Small intestine (tissue), 7 donors: Measurements from ENCODE around the gene ULK1. TPM values are rescaled to one million over a fixed set of nuclear protein-coding genes. Genes with fewer than 3 reads are reported as not detected.

Experiments used
- DNase-seq, 2 donors: peaks; one replicate each; pipeline versions ENCODE4 v3.0.0 to v3.0.0-alpha.2; 2013
- FAIRE-seq: peaks from 2 replicates; lab custom pipeline; 2012; peaks lifted over from hg19 to GRCh38; lab: Jason Lieb, UNC
- H3K27ac ChIP-seq, 3 donors: one replicate each; pipeline ENCODE4 v1.5.1; 2013; ENCODE audit warnings: low read length in 2 of 3, mild to moderate bottlenecking in 2 of 3, control low read depth in 1 of 3, inconsistent platforms in 1 of 3, low read depth in 1 of 3, moderate library complexity in 1 of 3
- H3K27me3 ChIP-seq, 3 donors: one replicate each; pipeline ENCODE4 v1.6.1; 2013; ENCODE audit warnings: low read length in 3 of 3, inconsistent platforms in 1 of 3; ENCODE audit not compliant: control insufficient read depth in 3 of 3, insufficient read depth in 3 of 3
- H3K36me3 ChIP-seq, 3 donors: one replicate each; pipeline ENCODE4 v1.6.1; 2013; ENCODE audit warnings: low read length in 3 of 3, inconsistent platforms in 1 of 3, low read depth in 1 of 3, mild to moderate bottlenecking in 1 of 3, moderate library complexity in 1 of 3; ENCODE audit not compliant: control insufficient read depth in 3 of 3, insufficient read depth in 2 of 3
- H3K4me1 ChIP-seq, 3 donors: one replicate each; pipeline ENCODE4 v1.6.1; 2013; ENCODE audit warnings: low read length in 2 of 3, inconsistent platforms in 1 of 3, low read depth in 1 of 3, mild to moderate bottlenecking in 1 of 3, moderate library complexity in 1 of 3; ENCODE audit not compliant: control insufficient read depth in 3 of 3, insufficient read depth in 2 of 3
- H3K4me3 ChIP-seq, 3 donors: one replicate each; pipeline ENCODE4 v1.5.1; 2013; ENCODE audit warnings: low read length in 3 of 3, control low read depth in 1 of 3, inconsistent platforms in 1 of 3, low read depth in 1 of 3, mild to moderate bottlenecking in 1 of 3, moderate library complexity in 1 of 3
- H3K9me3 ChIP-seq, 2 donors: one replicate each; pipeline ENCODE4 v1.6.1; 2013; ENCODE audit warnings: low read depth in 1 of 2, low read length in 1 of 2; ENCODE audit not compliant: control insufficient read depth in 2 of 2, insufficient read depth in 1 of 2
- WGBS, 3 donors: extraction: QIAGEN DNeasy Blood & Tissue Kit; methylation state at CpG; one replicate each; pipeline ENCODE4 v1.1.7; 2013; 5-methylcytosine and 5-hydroxymethylcytosine counted together
- polyA plus RNA-seq, 4 donors: library from polyadenylated mRNA; stranded (reverse) in 3 of 4; unstranded in 1 of 4; fragments of 200-250 nt in 3 of 4; fragments of 120-200 nt in 1 of 4; gene quantifications; one replicate each; pipeline versions ENCODE4 v1.2.1 to v1.2.3, GENCODE V29; 2013
- donor health status: healthy with polysubstance abuse.
- donor health status: control.
- donor health status: control.
- donor health status: Bipolar disorder and iron deficiency.
- donor health status: healthy.

ULK1 gene
- polyA plus RNA-seq, 4 donors, result 11.3 to 30.0 (median 12.5) TPM

DNA sequence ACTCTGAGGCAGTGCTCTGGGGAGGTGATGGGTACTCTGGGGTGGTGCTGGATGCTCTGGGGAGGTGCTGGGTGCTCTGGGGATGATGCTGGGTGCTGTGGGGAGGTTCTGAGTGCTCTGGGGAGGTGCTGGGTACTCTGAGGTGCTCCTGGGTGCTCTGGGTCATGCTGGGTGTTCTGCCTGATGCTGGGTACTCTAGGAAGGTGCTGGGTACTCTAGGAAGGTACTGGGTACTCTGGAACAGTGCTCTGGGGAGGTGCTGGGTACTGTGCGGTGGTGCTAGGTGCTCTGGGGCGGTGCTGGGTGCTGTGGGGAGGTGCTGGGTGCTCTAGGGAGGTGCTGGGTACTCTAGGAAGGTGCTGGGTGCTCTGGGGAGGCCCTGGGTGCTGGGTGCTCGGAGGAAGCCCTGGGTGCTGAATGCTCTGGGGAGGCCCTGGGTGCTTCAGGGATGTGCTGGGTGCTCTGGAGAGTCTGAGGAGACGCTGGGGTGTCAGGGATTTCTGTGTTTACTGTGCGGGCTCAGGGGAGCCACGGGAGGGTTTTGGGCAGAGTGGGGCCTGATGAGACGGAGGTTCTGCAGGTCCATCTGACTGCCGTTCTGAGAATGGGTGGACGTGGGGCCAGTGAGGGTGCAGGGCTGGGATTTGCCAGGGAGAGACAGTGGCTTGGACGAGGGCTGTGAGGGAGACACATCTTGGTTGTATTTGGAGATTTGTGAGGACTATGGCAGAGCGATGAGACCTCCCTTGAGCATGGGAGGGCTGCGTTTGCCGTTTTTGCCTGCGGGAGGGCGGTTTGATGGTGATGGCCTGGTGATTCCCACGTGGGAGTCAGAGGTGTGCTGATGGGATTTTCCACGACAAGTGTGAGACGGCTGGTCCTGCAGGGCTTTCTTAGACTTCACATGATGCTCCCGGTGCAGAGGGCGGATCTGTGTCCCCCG lies 36.2 kb upstream of the ULK1 start:
- Histone ChIP-seq H3K4me1 (peaks cover 0 to 28% (median 0%) of the 10 kb centered on the region in 3 donors), H3K27me3 (peaks cover 0 to 22% (median 4%) of the 10 kb centered on the region in 3 donors), H3K36me3 (no peaks in the 10 kb centered on the region), H3K27ac (no peak overlapping the region), H3K9me3 (no peaks in the 10 kb centered on the region), H3K4me3 (no peak overlapping the region)
- 75 to 80% (median 79%) methylated on average over 21 of the region's 21 CpGs for WGBS, 3 donors
- no peak for DNase-seq
- no peak for FAIRE-seq

DNA sequence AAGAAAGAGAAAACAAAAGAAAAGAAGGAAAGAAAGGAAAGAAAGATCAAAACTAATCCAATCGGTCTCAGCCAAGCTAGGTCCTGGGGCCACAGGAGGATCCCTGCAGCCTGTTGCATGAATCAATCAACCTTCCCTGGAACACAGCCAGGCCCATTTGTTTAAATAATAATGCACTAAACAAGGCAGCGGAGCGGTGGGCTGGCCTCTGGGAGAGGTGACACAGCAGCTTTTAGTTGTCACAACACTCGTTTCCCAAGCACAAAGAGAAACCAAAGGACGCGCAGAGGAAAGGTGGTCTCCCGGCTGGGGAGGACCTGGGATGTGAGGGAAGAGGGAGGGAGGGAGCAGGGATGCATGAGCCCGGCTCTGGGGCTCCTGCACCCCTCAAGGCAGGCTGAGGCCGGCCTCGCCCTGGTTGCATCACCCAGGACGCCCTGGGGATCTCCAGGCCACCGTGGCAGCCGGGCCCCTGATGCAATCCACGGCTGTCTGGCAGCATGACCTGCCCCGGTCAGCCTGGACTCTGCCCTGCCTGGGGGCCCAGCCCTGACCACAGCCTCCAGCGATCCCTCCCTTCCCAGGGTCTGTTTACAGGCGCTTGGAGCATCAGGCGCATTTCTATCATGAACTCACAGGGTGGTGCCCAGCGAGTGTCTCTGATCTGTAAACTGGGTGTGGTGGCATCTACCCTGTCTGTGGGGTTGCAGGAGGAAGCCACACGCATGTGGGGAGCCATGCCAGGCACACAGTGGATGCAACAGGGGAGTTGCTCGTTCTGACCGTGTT lies 33.8 kb upstream of the ULK1 start:
- DNase-seq (peak; percentile 9 to 91), FAIRE-seq (no peak)
- Histone ChIP-seq H3K27ac (peak overlapping the region in 1 of 3 donors; percentile 74), H3K4me3 (peak overlapping the region in 1 of 3 donors; percentile 29), H3K27me3 (peaks cover 0 to 15% (median 0%) of the 10 kb centered on the region in 3 donors), H3K9me3 (no peaks in the 10 kb centered on the region), H3K36me3 (no peaks in the 10 kb centered on the region), H3K4me1 (peaks cover 0 to 28% (median 0%) of the 10 kb centered on the region in 3 donors)
- WGBS, 3 donors, result 9 to 25% (median 14%) methylated on average over 17 to 22 of the region's 22 CpGs

DNA sequence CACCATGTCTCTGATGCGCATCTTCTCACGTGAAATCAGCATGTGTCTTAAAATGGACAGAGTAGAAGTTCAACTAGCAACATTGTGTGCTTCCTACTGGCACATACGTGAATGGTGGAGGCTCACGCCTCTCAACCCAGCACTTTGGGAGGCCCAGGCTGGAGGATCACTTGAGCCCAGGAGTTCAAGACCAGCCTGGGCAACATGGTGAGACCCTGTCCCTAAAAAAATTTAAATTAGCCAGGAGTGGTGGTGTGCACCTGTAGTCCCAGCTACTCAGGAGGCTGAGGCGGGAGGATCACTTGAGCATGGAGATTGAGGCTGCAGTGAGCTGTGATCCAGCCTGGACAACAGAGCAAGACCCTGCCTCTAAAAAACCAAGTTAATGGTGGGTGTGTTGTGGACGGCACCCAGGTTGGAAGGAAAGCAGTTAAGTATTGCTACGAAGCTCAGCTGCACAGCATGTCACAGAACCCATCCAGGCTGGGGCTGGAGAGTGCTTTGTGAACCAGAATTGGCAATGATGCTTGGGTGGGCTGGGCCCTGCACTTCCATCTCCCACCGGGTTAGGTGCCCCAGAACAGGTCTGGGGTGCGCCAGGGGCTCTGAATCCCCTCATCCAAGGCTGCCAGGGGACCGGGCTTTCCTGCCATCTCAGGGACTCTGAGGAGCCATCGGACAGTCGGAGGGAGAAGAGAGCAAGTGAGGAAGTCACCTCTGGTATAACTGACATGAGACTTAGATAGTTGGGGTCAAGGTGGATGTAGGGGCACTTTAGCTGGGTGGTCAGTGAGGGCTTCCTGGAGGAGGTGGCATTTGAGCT lies 33.0 kb upstream of the ULK1 start:
- no peaks in the 10 kb centered on the region for H3K36me3 ChIP-seq
- FAIRE-seq, result no peak
- peaks cover 0 to 28% (median 0%) of the 10 kb centered on the region in 3 donors for H3K4me1 ChIP-seq
- DNase-seq, result no peak
- H3K27me3 ChIP-seq, result peaks cover 0 to 7% (median 0%) of the 10 kb centered on the region in 3 donors
- peak overlapping the region in 1 of 3 donors; percentile 74 for H3K27ac ChIP-seq
- no peak overlapping the region for H3K4me3 ChIP-seq
- WGBS, 3 donors, result 80 to 90% (median 81%) methylated on average over 12 of the region's 12 CpGs
- H3K9me3 ChIP-seq, result no peaks in the 10 kb centered on the region

DNA sequence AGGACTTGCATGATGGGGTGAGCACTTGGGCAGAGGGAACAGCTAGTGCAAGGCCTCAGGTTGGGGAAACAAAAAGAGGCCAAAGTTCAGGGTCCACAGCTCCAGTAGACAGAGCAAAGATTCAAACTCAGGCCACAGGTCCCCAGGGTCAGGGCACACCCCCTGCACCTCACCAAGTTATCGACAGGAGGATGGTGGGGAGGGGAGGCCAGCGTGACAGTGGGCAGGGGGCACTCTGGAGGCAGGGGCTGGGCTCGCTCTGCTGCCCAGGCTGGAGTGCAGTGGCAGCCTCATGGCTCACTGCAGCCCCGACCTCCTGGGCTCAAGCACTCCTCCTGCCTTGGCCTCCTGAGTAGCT lies 32.4 kb upstream of the ULK1 start:
- no peak overlapping the region for H3K4me3 ChIP-seq
- H3K27me3 ChIP-seq, result peaks cover 0 to 5% (median 0%) of the 10 kb centered on the region in 3 donors
- H3K27ac ChIP-seq, result no peak overlapping the region
- H3K36me3 ChIP-seq, result no peaks in the 10 kb centered on the region
- H3K9me3 ChIP-seq, result no peaks in the 10 kb centered on the region
- WGBS, 3 donors, result 36 to 55% (median 42%) methylated on average over 4 of the region's 4 CpGs
- H3K4me1 ChIP-seq, result peaks cover 0 to 28% (median 0%) of the 10 kb centered on the region in 3 donors
- FAIRE-seq (no peak), DNase-seq (no peak)

DNA sequence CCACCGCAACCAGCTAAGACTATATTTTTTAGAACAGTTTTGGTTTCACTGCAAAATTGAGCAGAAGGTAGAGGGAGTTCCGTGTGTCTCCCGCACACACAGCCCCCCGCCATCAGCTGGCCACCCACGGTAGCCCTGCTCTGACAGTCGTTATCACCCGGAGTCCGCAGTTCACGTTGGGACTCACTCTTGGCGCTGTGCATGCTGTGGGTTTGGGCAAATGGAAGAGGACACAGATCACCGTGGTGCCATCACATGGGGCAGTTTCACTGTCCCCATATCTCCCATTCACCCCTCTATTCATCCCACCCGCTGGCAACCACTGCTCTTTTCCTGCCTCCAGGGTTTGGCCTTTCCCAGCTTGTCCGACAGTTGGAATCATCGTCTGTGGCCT lies 31.8 kb upstream of the ULK1 start:
- H3K4me1 ChIP-seq, result peaks cover 0 to 28% (median 0%) of the 10 kb centered on the region in 3 donors
- FAIRE-seq (no peak), DNase-seq (no peak)
- no peak overlapping the region for H3K27ac ChIP-seq
- H3K36me3 ChIP-seq, result no peaks in the 10 kb centered on the region
- no peaks in the 10 kb centered on the region for H3K9me3 ChIP-seq
- H3K4me3 ChIP-seq, result no peak overlapping the region
- 43 to 67% (median 55%) methylated on average over 14 of the region's 14 CpGs for WGBS, 3 donors
- peaks cover 0 to 5% (median 0%) of the 10 kb centered on the region in 3 donors for H3K27me3 ChIP-seq

DNA sequence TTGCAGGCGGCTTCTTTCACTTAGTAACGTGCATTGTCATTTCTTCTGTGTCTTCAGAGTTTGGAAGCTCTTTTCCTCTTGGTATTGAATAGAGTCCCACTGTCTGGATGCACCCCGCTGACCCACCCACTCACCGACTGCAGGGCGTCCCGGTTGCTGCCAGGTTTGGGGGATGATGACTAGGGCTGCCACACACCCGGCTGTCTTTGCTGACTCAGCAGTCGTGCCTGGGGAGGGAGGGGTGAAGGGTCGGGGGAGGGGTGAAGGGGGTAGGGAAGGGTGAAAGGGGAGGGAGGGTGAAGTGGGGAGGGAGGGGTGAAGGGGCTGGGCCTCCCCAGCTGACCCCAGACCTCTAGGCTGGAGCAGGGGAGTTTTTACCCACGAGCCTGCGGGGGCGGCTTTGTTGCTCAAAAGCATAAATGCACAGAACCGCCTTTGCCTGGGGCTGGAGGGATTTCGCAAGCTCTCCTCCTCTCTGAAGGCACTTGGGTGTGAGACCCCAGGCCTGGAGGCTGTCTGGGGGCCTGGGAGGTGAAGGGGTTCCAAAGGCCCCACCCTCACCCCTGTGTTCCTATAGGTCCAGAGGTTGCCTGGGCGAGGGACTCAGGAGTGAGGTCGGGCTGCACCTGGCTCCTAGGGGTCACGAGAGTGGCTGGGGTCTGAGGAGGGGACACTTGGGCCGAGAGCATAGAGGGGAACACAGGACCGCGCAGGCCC lies 31.3 kb upstream of the ULK1 start:
- Histone ChIP-seq H3K27me3 (peaks cover 0 to 5% (median 0%) of the 10 kb centered on the region in 3 donors), H3K4me3 (no peak overlapping the region), H3K36me3 (no peaks in the 10 kb centered on the region), H3K9me3 (no peaks in the 10 kb centered on the region), H3K27ac (no peak overlapping the region), H3K4me1 (peaks cover 0 to 28% (median 0%) of the 10 kb centered on the region in 3 donors)
- DNase-seq (no peak), FAIRE-seq (no peak)
- 35 to 51% (median 40%) methylated on average over 20 of the region's 20 CpGs for WGBS, 3 donors

DNA sequence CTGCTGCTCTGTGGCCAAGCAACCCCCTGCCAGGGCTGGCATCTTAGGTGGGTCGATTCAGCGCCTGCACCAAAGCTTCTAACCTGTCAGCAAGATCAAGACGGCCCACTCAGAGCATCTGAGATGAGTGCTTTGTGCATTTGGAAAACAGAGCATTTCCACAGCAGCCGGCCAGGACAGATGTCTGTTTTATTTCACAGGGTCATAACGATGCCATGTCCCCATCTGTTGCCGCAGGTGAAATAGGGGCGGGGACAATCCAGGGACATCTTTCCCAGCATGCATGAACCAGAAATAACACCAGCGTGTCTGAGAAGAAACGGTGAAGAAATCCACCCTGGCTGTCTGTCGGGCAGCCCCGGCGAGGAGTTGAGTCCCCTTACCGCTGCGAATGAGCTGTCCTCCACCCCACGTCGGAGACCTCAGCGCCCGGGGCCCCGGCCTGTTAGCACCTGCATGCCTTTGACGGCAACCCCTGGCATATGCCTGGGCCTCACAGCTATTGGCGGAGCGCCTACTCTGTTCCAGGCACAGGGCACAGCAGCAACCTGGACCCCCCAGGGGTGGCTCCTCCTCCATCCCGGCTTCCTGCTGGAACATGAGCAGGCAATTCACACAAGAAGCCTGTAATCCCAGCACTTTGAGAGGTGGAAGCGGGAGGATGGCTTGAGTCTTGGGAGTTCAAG lies 30.6 kb upstream of the ULK1 start:
- Histone ChIP-seq H3K27me3 (peaks cover 0 to 5% (median 0%) of the 10 kb centered on the region in 3 donors), H3K4me1 (peaks cover 0 to 28% (median 0%) of the 10 kb centered on the region in 3 donors), H3K9me3 (no peaks in the 10 kb centered on the region), H3K36me3 (no peaks in the 10 kb centered on the region), H3K27ac (no peak overlapping the region), H3K4me3 (no peak overlapping the region)
- DNase-seq, result no peak
- 72 to 76% (median 76%) methylated on average over 24 of the region's 24 CpGs for WGBS, 3 donors
- FAIRE-seq, result no peak
